HepG2 (cell line): ENCODE results near the gene TNFRSF11A. TPM values are rescaled to one million over a fixed set of nuclear protein-coding genes. Genes with fewer than 3 reads are reported as not detected.

ENCODE experiments used
- ARNT ChIP-seq: fragments of 450-650 bp; IDR thresholded peaks from 2 replicates; pipeline ENCODE4 v1.6.1; 2017
- ATAD3A ChIP-seq: sonication (generic); formaldehyde crosslinking; IDR thresholded peaks from 2 replicates; pipeline ENCODE4 v1.4.0; 2020; ENCODE audit warnings: missing genetic modification reagents
- CENPT ChIP-seq: sonication (generic); formaldehyde crosslinking; IDR thresholded peaks from 2 replicates; pipeline ENCODE4 v1.8.0; 2022; ENCODE audit warnings: low read depth, mild to moderate bottlenecking, moderate library complexity, missing genetic modification reagents
- EEA1 ChIP-seq: sonication (generic); formaldehyde crosslinking; IDR thresholded peaks from 2 replicates; pipeline ENCODE4 v1.5.1; 2020; ENCODE audit warnings: mild to moderate bottlenecking, missing genetic modification reagents, borderline replicate concordance
- ELF4 ChIP-seq: sonication (generic); formaldehyde crosslinking; IDR thresholded peaks from 2 replicates; pipeline ENCODE4 v1.5.0; 2020; ENCODE audit warnings: missing genetic modification reagents, mild to moderate bottlenecking, moderate library complexity, borderline replicate concordance
- ESRRA ChIP-seq: sonication (generic); formaldehyde crosslinking; IDR thresholded peaks from 2 replicates; pipeline ENCODE4 v1.5.1; 2020; ENCODE audit warnings: mild to moderate bottlenecking, low read depth, missing genetic modification reagents
- FLYWCH1 ChIP-seq: sonication (generic); formaldehyde crosslinking; IDR thresholded peaks from 2 replicates; pipeline ENCODE4 v1.8.1; 2023; ENCODE audit warnings: mild to moderate bottlenecking, missing genetic modification reagents
- HNRNPK ChIP-seq: fragments of 200-400 bp; formaldehyde crosslinking; IDR thresholded peaks from 2 replicates; pipeline ENCODE4 v1.6.1; 2018; ENCODE audit warnings: low read length, low read depth, moderate library complexity, mild to moderate bottlenecking; ENCODE audit not compliant: poor library complexity, severe bottlenecking
- JDP2 ChIP-seq: sonication (generic); formaldehyde crosslinking; IDR thresholded peaks from 2 replicates; pipeline ENCODE4 v1.8.1; 2022; ENCODE audit warnings: missing genetic modification reagents, borderline replicate concordance
- MAZ ChIP-seq, 2 experiments: sonication (generic) in 1 of 2; formaldehyde crosslinking in 1 of 2; IDR thresholded peaks; 2 replicates each; pipeline versions ENCODE4 v1.5.0 to v1.6.1; 2012 to 2020; ENCODE audit warnings: low read depth in 2 of 2, mild to moderate bottlenecking in 2 of 2, borderline replicate concordance in 1 of 2, improper control_type of control experiment in 1 of 2, low read length in 1 of 2, missing genetic modification reagents in 1 of 2, moderate library complexity in 1 of 2
- NFE2L2 ChIP-seq: fragments of 150-350 bp; IDR thresholded peaks from 2 replicates; pipeline ENCODE4 v1.6.1; 2014; ENCODE audit warnings: low read length
- NR1H2 ChIP-seq: sonication (generic); formaldehyde crosslinking; IDR thresholded peaks from 2 replicates; pipeline ENCODE4 v1.8.1; 2022; ENCODE audit warnings: low read depth, missing genetic modification reagents, borderline replicate concordance
- PITX1 ChIP-seq: sonication (generic); formaldehyde crosslinking; IDR thresholded peaks from 2 replicates; pipeline ENCODE4 v1.5.1; 2020; ENCODE audit warnings: mild to moderate bottlenecking, missing genetic modification reagents
- RCOR2 ChIP-seq: IDR thresholded peaks from 2 replicates; pipeline ENCODE4 v1.6.1; 2016; ENCODE audit warnings: missing biosample characterization, missing genetic modification reagents
- SIN3B ChIP-seq: fragments of 150-350 bp; IDR thresholded peaks from 2 replicates; pipeline ENCODE4 v1.6.1; 2014; ENCODE audit warnings: low read length
- SMC3 ChIP-seq: IDR thresholded peaks from 2 replicates; pipeline ENCODE4 v1.6.1; 2011; ENCODE audit warnings: low read length, improper control_type of control experiment
- SOX13 ChIP-seq, 3 experiments: fragments of 450-650 bp in 1 of 3; sonication (generic) in 1 of 3; formaldehyde crosslinking in 1 of 3; IDR thresholded peaks in 2 of 3; conservative IDR thresholded peaks in 1 of 3; 2 replicates each; pipeline versions ENCODE4 v1.5.0 to v1.6.1; 2016 to 2020; ENCODE audit warnings: antibody characterized with exemption in 1 of 3, mild to moderate bottlenecking in 1 of 3, missing compliant biosample characterization in 1 of 3, missing genetic modification reagents in 1 of 3, moderate library complexity in 1 of 3
- XRCC5 ChIP-seq: fragments of 200-400 bp; formaldehyde crosslinking; optimal IDR thresholded peaks from 2 replicates; pipeline ENCODE3; 2017; ENCODE audit warnings: mild to moderate bottlenecking, low read length
- ZNF24 ChIP-seq: fragments of 450-650 bp; IDR thresholded peaks from 2 replicates; pipeline ENCODE4 v1.6.1; 2017; ENCODE audit warnings: antibody characterized with exemption, mild to moderate bottlenecking
- ZNF564 ChIP-seq: sonication (generic); formaldehyde crosslinking; IDR thresholded peaks from 2 replicates; pipeline ENCODE4 v1.8.1; 2023; ENCODE audit warnings: mild to moderate bottlenecking, missing genetic modification reagents
- ZNF782 ChIP-seq: sonication (generic); formaldehyde crosslinking; IDR thresholded peaks from 2 replicates; pipeline ENCODE4 v1.4.0; 2020; ENCODE audit warnings: missing genetic modification reagents, mild to moderate bottlenecking, borderline replicate concordance
- polyA plus RNA-seq, 8 experiments: library from polyadenylated mRNA; depleted of rRNA in 3 of 8; stranded (reverse) in 7 of 8; unstranded in 1 of 8; fragments of >200 nt; fragmentation: Illumina TruSeq in 4 of 8; extraction: Trizol in 4 of 8; gene quantifications; 2 replicates each; pipeline versions ENCODE4 v1.2.1 to v1.2.3, GENCODE V29; 2011 to 2016; ENCODE audit warnings: low read depth in 4 of 8, missing spikeins in 1 of 8, mixed read lengths in 1 of 8; ENCODE audit not compliant: insufficient read depth in 1 of 8
- total RNA-seq, 5 experiments: library from RNA; depleted of rRNA; stranded (reverse); fragments of >200 nt; fragmentation: Illumina TruSeq; extraction: Trizol; gene quantifications; 2 replicates each; pipeline ENCODE4 v1.2.3, GENCODE V29; 2016; ENCODE audit warnings: low read depth in 1 of 5
- TF ChIP-seq, protein P1 (sequence below): sonication (generic); formaldehyde crosslinking; IDR thresholded peaks from 2 replicates; pipeline ENCODE4 v1.8.1; 2023; ENCODE audit warnings: mild to moderate bottlenecking, inconsistent platforms, moderate library complexity, missing genetic modification reagents, borderline replicate concordance
- TF ChIP-seq, protein P2 (sequence below): sonication (generic); formaldehyde crosslinking; IDR thresholded peaks from 2 replicates; pipeline ENCODE4 v1.4.0; 2020; ENCODE audit warnings: missing genetic modification reagents
- TF ChIP-seq, protein P3 (sequence below): IDR thresholded peaks from 2 replicates; pipeline ENCODE4 v1.6.1; 2016; ENCODE audit warnings: missing compliant biosample characterization, missing genetic modification reagents, borderline replicate concordance

TNFRSF11A gene
- total and polyA plus RNA-seq, 2 of the 13 experiments (the other 11 are each of a cell fraction or from before 2014, with no cell fraction given): 4.6 to 6.4 TPM

DNA sequence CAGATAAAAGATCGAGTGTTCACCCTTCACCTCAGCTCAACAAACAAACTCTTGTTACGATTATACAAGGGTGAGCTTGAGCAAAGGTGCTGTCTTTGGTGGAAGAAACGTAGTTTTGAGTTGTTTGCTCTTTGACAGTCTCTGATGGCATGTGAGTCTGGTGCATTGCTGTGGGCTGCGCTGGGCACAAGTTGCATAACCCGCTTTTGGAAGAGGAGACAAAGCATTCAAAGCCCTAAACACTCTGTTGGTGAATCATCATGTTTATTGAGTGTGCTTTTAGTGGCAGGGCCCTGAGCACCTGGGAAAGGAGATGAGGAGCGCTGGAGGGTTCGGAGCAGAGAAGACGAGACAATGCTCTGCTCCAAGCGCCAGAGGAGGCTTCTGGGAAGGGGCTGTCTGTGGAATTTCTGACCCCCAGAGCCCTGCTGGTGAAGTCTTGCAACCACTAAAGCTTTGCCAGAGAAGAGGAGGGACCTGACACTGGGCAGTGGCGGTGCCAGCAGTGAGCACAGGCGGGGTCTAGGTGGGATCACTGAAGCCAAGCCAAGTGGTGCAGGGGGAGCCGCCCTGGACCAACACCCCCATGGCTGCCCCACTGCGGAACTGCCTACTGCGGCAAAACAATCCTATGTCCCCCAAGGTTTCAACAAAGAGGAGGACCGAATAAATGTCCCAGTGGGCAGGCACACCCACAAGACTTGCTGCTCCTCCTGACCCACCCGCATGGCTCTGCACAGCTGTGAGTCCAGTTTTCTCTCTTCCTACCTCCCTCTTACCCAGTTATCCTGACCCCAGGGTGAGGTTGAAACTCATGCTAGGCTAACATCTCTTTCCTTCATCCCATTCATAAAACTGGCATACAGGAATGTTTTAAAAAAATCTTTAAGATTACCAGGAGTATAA lies 64.0 kb downstream of the TNFRSF11A start (continued):
- TF ChIP-seq HNRNPK (no peak), ZNF564 (CRISPR knock-in tag) (no peak), SOX13 (IDR thresholded peaks at IDR 0.05) (peak; percentile 61), SOX13 (CRISPR knock-in tag; conservative IDR thresholded peaks at IDR 0.05 in 1 of 2, IDR thresholded peaks at IDR 0.05 in 1 of 2) (peak in 1 of 2 experiments; percentile 83; a peak in 2 of 4 replicates), XRCC5 (peak; percentile 41), ARNT (no peak), ZNF782 (CRISPR knock-in tag) (no peak), ELF4 (no peak), SMC3 (no peak), FLYWCH1 (CRISPR knock-in tag) (no peak), CENPT (CRISPR knock-in tag) (no peak), SIN3B (no peak), ESRRA (CRISPR knock-in tag) (no peak), NR1H2 (no peak), JDP2 (CRISPR knock-in tag) (no peak), MAZ (IDR thresholded peaks at IDR 0.05; ENCODE audit: borderline replicate concordance, low read depth, low read length) (no peak), MAZ (CRISPR knock-in tag; IDR thresholded peaks at IDR 0.05; ENCODE audit: low read depth) (no peak), RCOR2 (CRISPR knock-in tag) (0 out of 2 replicates have a peak, but pooled peaks have one; percentile 48), NFE2L2 (no peak), EEA1 (CRISPR knock-in tag) (no peak), ZNF24 (no peak), ATAD3A (no peak), PITX1 (CRISPR knock-in tag) (no peak)
- TF ChIP-seq, protein P1, sequence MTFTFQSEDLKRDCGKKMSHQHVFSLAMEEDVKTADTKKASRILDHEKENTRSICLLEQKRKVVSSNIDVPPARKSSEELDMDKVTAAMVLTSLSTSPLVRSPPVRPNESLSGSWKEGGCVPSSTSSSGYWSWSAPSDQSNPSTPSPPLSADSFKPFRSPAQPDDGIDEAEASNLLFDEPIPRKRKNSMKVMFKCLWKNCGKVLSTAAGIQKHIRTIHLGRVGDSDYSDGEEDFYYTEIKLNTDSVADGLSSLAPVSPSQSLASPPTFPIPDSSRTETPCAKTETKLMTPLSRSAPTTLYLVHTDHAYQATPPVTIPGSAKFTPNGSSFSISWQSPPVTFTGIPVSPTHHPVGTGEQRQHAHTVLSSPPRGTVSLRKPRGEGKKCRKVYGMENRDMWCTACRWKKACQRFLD (CRISPR knock-in tag): no peak
- TF ChIP-seq, protein P2, sequence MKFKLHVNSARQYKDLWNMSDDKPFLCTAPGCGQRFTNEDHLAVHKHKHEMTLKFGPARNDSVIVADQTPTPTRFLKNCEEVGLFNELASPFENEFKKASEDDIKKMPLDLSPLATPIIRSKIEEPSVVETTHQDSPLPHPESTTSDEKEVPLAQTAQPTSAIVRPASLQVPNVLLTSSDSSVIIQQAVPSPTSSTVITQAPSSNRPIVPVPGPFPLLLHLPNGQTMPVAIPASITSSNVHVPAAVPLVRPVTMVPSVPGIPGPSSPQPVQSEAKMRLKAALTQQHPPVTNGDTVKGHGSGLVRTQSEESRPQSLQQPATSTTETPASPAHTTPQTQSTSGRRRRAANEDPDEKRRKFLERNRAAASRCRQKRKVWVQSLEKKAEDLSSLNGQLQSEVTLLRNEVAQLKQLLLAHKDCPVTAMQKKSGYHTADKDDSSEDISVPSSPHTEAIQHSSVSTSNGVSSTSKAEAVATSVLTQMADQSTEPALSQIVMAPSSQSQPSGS: no peak
- TF ChIP-seq, protein P3, sequence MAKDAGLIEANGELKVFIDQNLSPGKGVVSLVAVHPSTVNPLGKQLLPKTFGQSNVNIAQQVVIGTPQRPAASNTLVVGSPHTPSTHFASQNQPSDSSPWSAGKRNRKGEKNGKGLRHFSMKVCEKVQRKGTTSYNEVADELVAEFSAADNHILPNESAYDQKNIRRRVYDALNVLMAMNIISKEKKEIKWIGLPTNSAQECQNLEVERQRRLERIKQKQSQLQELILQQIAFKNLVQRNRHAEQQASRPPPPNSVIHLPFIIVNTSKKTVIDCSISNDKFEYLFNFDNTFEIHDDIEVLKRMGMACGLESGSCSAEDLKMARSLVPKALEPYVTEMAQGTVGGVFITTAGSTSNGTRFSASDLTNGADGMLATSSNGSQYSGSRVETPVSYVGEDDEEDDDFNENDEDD (CRISPR knock-in tag): no peak
